Naive thymus-derived CD8-positive, alpha-beta T cell (primary cell): Measurements from ENCODE around the gene EXD3. TPM values are rescaled to one million over a fixed set of nuclear protein-coding genes. Genes with fewer than 3 reads are reported as not detected.

Source experiments
- ATAC-seq, 2 donors: fragments of 150-1000 bp; cut with Tn5 transposase in 1 of 2; sonication (Bioruptor Pico), chemical (Tn5 transposase) in 1 of 2; 1 replicate in 1 of 2; 2 replicates in 1 of 2; pipeline ENCODE4 v1.10.0; 2021; ENCODE audit warnings: mild to moderate bottlenecking in 2 of 2, moderate library complexity in 2 of 2
- POLR2A ChIA-PET: fragments of 350-600 bp; sonication (Branson Sonifier 250); formaldehyde crosslinking; loops from one replicate; lab custom pipeline; 2021; ENCODE audit warnings: antibody characterized with exemption; lab: Charles Lee
- DNase-seq, 10 donors: peaks; one replicate each; pipeline versions ENCODE4 v3.0.0 to v3.0.0-alpha.2; 2020 to 2022
- H3K27ac Mint-ChIP-seq, 10 donors: one replicate each; pipeline ENCODE4 v1.8.0; 2020 to 2022; ENCODE audit warnings: mild to moderate bottlenecking in 10 of 10, mixed read lengths in 10 of 10, moderate library complexity in 4 of 10, inconsistent platforms in 1 of 10
- H3K27me3 Mint-ChIP-seq, 5 donors: one replicate each; pipeline ENCODE4 v1.8.0; 2021 to 2022; ENCODE audit warnings: mixed read lengths in 5 of 5
- H3K36me3 Mint-ChIP-seq, 3 donors: one replicate each; pipeline ENCODE4 v1.8.0; 2020 to 2022; ENCODE audit warnings: mixed read lengths in 3 of 3, mild to moderate bottlenecking in 2 of 3, inconsistent platforms in 1 of 3
- H3K4me1 Mint-ChIP-seq, 4 donors: one replicate each; pipeline ENCODE4 v1.8.0; 2021 to 2022; ENCODE audit warnings: mixed read lengths in 4 of 4
- H3K4me3 Mint-ChIP-seq, 10 donors: one replicate each; pipeline ENCODE4 v1.8.0; 2020 to 2022; ENCODE audit warnings: mild to moderate bottlenecking in 10 of 10, mixed read lengths in 10 of 10, moderate library complexity in 6 of 10, inconsistent platforms in 1 of 10
- H3K9me3 Mint-ChIP-seq, 9 donors: one replicate each; pipeline ENCODE4 v1.8.0; 2020 to 2022; ENCODE audit warnings: mixed read lengths in 9 of 9, mild to moderate bottlenecking in 3 of 9, inconsistent platforms in 1 of 9, moderate library complexity in 1 of 9
- polyA plus RNA-seq, 3 donors: library from polyadenylated mRNA; unstranded; fragments of 300-500 nt; fragmentation: Illumina TruSeq; gene quantifications; one replicate each; pipeline ENCODE4 v1.2.3, GENCODE V29; 2021
- total RNA-seq, 8 experiments: library from RNA in 2 of 8; stranded (reverse) in 2 of 8; gene quantifications; one replicate each; pipeline ENCODE4 v1.2.3 and lab custom pipeline; 2021 to 2026

EXD3 gene
- total and polyA plus RNA-seq, 5 experiments from 2014 or later = 2.6 to 28.3 (median 4.3) TPM

- POLR2A ChIA-PET = interaction anchor here (0.6 kb wide), 1 partner anchor 247 kb away, joined by 4 read pairs; no protein-coding TSS in a partner anchor
- ATAC-seq (no peak), DNase-seq (peak in 1 of 10 donors; percentile 34)
- Mint-ChIP-seq H3K4me1 (peaks cover 0 to 3% (median 0%) of the 10 kb centered on the region in 4 donors), H3K36me3 (peaks cover 0 to 4% (median 3%) of the 10 kb centered on the region in 3 donors), H3K27me3 (no peaks in the 10 kb centered on the region), H3K9me3 (no peaks in the 10 kb centered on the region), H3K4me3 (no peak overlapping the region), H3K27ac (no peak overlapping the region)
Observed at GRCh38 chr9:137374131-137374845, 48.7 kb downstream of the EXD3 start.

DNA sequence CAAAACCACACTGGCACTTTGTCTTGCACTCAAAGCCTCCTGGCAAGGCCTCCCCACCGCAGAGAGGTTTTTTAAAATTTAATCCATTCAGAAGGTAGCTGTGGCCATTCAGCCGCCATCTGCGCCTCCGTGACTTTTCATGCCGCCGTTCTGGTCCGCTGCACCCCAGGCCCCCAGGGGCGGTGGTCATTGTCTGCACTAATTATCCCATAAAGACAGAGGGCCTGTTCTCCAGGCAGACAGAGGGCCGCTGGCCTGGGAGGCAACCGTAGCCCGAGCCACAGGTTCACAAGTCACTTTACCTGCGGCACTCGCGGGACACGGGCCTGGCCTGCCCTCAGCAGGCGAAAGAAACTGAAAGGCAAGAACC lies 49.4 kb downstream of the EXD3 start:
- peaks cover 0 to 2% (median 0%) of the 10 kb centered on the region in 4 donors for H3K4me1 Mint-ChIP-seq
- ATAC-seq (no peak), DNase-seq (peak in 1 of 10 donors; percentile 48)
- peaks cover 0 to 3% (median 3%) of the 10 kb centered on the region in 3 donors for H3K36me3 Mint-ChIP-seq
- H3K9me3 Mint-ChIP-seq = no peaks in the 10 kb centered on the region
- POLR2A ChIA-PET = no interaction called here
- H3K27me3 Mint-ChIP-seq = no peaks in the 10 kb centered on the region
- H3K4me3 Mint-ChIP-seq = no peak overlapping the region
- H3K27ac Mint-ChIP-seq = no peak overlapping the region

DNA sequence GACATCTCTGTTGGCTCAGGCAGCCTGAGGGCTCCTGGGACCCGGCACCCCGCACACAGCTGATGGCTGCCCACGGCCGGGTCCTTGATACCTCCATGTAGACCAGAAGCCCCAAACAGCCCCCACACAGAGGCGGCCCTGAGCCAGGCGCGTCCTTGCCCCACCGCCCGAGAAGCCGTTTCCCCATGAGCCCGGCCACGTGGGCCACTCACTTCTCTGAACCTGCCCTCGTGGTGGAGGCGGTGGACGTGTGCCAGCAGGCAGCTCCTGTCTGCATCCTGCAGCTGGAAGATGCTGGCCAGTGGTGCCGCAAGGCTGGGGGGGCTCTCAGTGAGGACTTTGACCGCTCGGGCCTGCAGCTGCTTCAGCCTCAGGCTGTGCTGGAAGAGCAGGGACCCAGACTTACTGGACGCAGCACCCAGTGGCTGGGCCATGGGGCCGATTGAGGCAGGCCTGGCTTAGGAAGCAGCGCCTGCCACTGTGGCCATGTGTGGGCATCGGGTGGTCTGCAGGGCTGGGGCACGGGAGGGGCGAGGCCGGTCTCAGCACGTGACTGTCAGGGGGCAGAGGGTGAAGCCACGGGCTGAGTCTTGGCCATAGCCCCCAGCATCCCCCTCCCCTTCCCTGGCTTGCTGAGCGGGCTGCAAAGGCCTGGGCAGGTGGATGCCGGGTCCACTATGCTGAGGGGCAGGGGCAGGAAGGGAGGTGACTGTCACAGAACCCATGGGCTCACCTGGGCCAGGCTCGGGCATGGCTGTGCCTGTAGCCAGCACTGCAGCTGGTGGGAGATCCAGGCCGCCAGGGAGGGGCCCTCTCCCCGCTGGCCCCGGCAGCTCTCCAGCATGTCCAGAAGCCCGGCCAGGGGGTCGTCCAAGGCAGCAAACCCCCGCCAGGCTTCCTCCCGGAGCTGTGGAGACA lies 50.0 kb downstream of the EXD3 start:
- DNase-seq (peak in 1 of 10 donors; percentile 62), ATAC-seq (no peak)
- Mint-ChIP-seq H3K27ac (no peak overlapping the region), H3K36me3 (peaks cover 0 to 3% (median 2%) of the 10 kb centered on the region in 3 donors), H3K4me1 (no peaks in the 10 kb centered on the region), H3K4me3 (no peak overlapping the region), H3K27me3 (no peaks in the 10 kb centered on the region), H3K9me3 (no peaks in the 10 kb centered on the region)
- POLR2A ChIA-PET = no interaction called here

- DNase-seq (peak in 1 of 10 donors; percentile 15), ATAC-seq (no peak)
- Mint-ChIP-seq H3K27ac (no peak overlapping the region), H3K9me3 (no peaks in the 10 kb centered on the region), H3K4me3 (no peak overlapping the region), H3K4me1 (no peaks in the 10 kb centered on the region), H3K27me3 (no peaks in the 10 kb centered on the region), H3K36me3 (peaks cover 0 to 3% (median 2%) of the 10 kb centered on the region in 3 donors)
- POLR2A ChIA-PET = no interaction called here
Observed at GRCh38 chr9:137371946-137372651, 50.9 kb downstream of the EXD3 start.

DNA sequence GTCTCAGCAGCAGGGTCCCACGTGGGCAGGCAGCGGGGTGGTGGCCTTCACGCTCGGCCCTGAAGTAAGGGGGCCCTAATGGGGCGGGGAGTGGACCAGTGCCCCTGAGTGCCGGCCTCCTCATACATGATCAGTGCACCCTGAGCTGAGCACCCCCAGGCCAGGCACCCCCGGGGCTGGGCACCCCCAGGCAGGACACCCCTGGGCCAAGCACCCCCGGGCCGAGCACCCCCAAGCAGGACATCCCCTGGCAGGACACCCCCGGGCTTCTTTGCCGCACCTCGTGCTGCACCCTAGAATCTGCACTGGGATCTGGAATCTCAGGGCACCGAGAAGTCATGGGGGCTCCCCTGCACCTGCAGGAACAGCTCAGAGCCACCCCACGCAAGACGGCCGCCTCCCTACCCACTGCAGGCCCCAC lies 51.4 kb downstream of the EXD3 start:
- H3K27me3 Mint-ChIP-seq = no peaks in the 10 kb centered on the region
- ATAC-seq = no peak
- no peak overlapping the region for H3K4me3 Mint-ChIP-seq
- no peaks in the 10 kb centered on the region for H3K4me1 Mint-ChIP-seq
- POLR2A ChIA-PET = no interaction called here
- H3K27ac Mint-ChIP-seq = no peak overlapping the region
- no peaks in the 10 kb centered on the region for H3K9me3 Mint-ChIP-seq
- peak in 1 of 10 donors; percentile 49 for DNase-seq
- H3K36me3 Mint-ChIP-seq = peaks cover 0 to 3% (median 2%) of the 10 kb centered on the region in 3 donors

GRCh38 chr9:137370865-137371520 lies 52.0 kb downstream of the EXD3 start:
- DNase-seq (peak in 1 of 10 donors; percentile 56), ATAC-seq (no peak)
- no peak overlapping the region for H3K27ac Mint-ChIP-seq
- H3K9me3 Mint-ChIP-seq = no peaks in the 10 kb centered on the region
- H3K4me1 Mint-ChIP-seq = no peaks in the 10 kb centered on the region
- POLR2A ChIA-PET = interaction anchor here (0.6 to 1.1 kb wide), 2 partner anchors 20 to 116 kb away, joined by 4 to 7 read pairs; no protein-coding TSS in a partner anchor
- H3K4me3 Mint-ChIP-seq = no peak overlapping the region
- H3K27me3 Mint-ChIP-seq = no peaks in the 10 kb centered on the region
- peaks cover 0 to 3% (median 2%) of the 10 kb centered on the region in 3 donors for H3K36me3 Mint-ChIP-seq

DNA sequence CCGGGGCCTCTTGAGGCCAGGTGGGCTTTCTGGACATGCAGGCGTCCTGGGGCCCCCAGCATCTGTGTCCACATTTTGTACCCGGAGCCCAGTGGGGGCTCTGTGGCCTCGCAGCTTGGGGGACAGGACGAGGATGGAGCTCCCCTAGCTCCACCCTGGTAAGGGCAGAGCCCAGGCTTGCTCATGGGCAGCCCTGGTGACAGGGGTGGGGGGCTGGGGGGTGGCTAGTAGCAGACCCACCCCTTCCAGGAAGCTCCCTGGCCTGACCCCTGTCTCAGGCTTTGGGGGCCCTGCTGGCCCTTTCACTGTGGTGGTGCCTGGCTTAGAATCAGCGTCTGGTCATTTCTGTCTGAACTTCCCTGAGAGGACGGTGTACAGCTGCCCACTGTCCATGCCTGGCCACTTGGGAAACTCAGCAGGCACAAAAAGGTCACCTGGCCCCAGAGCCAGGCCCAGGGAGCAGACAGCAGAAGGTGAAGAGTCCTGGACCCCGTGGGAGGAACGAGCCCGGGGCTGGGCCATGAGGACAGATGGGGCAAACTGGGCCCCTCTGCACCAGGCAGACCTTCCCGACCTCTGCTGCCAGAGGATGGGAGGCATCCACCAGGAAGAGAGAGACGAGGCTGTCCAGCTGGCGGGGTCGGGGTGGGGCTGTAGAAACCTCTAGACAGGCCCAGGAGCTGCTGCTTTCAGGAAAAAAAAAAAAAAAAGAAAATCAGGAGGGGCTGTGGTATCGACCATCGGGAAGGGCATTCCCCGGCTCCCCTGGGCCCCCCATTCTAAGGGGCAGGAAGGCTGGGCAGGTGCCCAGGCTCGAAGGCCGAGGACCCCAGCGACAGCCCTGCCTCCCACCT lies 52.8 kb downstream of the EXD3 start:
- no peak for ATAC-seq
- Mint-ChIP-seq H3K4me1 (peaks cover 0 to 3% (median 0%) of the 10 kb centered on the region in 4 donors), H3K9me3 (no peaks in the 10 kb centered on the region), H3K27ac (no peak overlapping the region), H3K4me3 (no peak overlapping the region), H3K27me3 (no peaks in the 10 kb centered on the region), H3K36me3 (peaks cover 0 to 3% (median 2%) of the 10 kb centered on the region in 3 donors)
- peak in 1 of 10 donors; percentile 40 for DNase-seq
- POLR2A ChIA-PET = interaction anchor here (0.6 to 1.1 kb wide), 2 partner anchors 19 to 116 kb away, joined by 4 to 7 read pairs; no protein-coding TSS in a partner anchor

DNA sequence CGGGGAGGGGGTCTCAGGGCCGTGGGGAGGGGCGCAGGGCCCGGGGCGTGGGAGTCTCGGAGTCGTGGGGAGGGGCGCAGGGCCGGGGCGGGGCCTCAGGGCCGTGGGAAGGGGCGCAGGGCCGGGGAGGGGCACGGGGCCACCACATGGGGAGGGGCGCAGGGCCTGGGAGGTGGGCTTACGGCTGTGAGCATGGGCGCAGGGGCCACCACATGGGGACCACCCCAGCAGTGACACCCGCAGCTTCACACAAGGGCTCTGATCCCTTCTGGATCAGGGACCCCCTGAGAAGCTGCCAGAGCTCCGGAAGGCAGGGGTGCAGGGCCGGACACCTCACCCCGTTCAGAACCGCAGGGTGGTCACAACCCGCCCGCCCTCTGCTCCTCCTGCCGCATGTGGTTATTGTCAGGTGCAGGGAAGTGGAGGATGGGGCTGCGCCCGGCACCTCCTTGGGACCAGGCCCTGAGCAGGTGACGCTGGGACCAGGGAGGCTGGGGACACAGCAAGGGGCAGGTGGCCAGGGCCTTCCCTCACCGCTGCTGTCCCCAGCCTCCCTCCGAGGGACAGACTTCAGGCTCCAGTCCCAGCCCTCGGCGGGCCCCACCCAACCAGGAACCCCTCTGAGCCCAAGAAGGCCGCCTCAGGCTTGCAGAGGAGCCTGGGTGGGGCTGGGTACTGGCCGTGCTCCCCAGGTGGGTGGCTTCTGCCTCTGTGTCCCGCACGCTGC lies 53.7 kb downstream of the EXD3 start:
- peaks cover 0 to 3% (median 2%) of the 10 kb centered on the region in 3 donors for H3K36me3 Mint-ChIP-seq
- no peak for ATAC-seq
- no peaks in the 10 kb centered on the region for H3K9me3 Mint-ChIP-seq
- peaks cover 0 to 3% (median 0%) of the 10 kb centered on the region in 4 donors for H3K4me1 Mint-ChIP-seq
- DNase-seq = peak in 1 of 10 donors; percentile 58
- H3K4me3 Mint-ChIP-seq = no peak overlapping the region
- no peaks in the 10 kb centered on the region for H3K27me3 Mint-ChIP-seq
- H3K27ac Mint-ChIP-seq = no peak overlapping the region
- POLR2A ChIA-PET = no interaction called here

- no peak for ATAC-seq
- Mint-ChIP-seq H3K27ac (no peak overlapping the region), H3K36me3 (peaks cover 3 to 6% (median 5%) of the 10 kb centered on the region in 3 donors), H3K4me1 (peaks cover 0 to 3% (median 0%) of the 10 kb centered on the region in 4 donors), H3K4me3 (no peak overlapping the region), H3K27me3 (no peaks in the 10 kb centered on the region), H3K9me3 (peaks cover 0 to 5% (median 2%) of the 10 kb centered on the region in 9 donors)
- peak in 1 of 10 donors; percentile 44 for DNase-seq
- POLR2A ChIA-PET = interaction anchor here (1.2 kb wide), 1 partner anchor 19 kb away, joined by 3 read pairs; no protein-coding TSS in a partner anchor
Observed at GRCh38 chr9:137368431-137369035, 54.4 kb downstream of the EXD3 start.
